ENCODE measurements around the gene RUNDC1. TPM values are rescaled to one million over a fixed set of nuclear protein-coding genes. Genes with fewer than 3 reads are reported as not detected.
A peak's percentile ranks its signal among the peaks of the same experiment; 100 is the strongest.

RUNDC1 gene
- total RNA-seq (10 to 100 TPM in 5 of 7 donors, 1 to 10 TPM in 2; 8.2 to 19.4 (median 13.3) TPM), polyA plus RNA-seq (10 to 100 TPM in 1 of 2 donors, 1 to 10 TPM in 1; 6.1 to 12.1 TPM)
- long read RNA-seq, donor 1, partial matches to known transcripts: 10 of 23 reads
- long read RNA-seq, donor 1, other reads (novel, unspliced or antisense): 13 of 23 reads
- long read RNA-seq, donor 2, transcript RUNDC1-201 (5 exons, 3,828 nt): major isoform, 8 of 18 reads
- long read RNA-seq, donor 2, partial matches to known transcripts: 6 of 18 reads
- long read RNA-seq, donor 2, other reads (novel, unspliced or antisense): 0 of 18 reads
- long read RNA-seq, donor 3, transcript RUNDC1-201 (5 exons, 3,828 nt): major isoform, 29 of 40 reads
- long read RNA-seq, donor 3, partial matches to known transcripts: 2 of 40 reads
- long read RNA-seq, donor 3, other reads (novel, unspliced or antisense): 7 of 40 reads

- TF ChIP-seq, protein P1, sequence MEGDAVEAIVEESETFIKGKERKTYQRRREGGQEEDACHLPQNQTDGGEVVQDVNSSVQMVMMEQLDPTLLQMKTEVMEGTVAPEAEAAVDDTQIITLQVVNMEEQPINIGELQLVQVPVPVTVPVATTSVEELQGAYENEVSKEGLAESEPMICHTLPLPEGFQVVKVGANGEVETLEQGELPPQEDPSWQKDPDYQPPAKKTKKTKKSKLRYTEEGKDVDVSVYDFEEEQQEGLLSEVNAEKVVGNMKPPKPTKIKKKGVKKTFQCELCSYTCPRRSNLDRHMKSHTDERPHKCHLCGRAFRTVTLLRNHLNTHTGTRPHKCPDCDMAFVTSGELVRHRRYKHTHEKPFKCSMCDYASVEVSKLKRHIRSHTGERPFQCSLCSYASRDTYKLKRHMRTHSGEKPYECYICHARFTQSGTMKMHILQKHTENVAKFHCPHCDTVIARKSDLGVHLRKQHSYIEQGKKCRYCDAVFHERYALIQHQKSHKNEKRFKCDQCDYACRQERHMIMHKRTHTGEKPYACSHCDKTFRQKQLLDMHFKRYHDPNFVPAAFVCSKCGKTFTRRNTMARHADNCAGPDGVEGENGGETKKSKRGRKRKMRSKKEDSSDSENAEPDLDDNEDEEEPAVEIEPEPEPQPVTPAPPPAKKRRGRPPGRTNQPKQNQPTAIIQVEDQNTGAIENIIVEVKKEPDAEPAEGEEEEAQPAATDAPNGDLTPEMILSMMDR (IDR thresholded peaks at IDR 0.05): no peak
- TF ChIP-seq EP300 (IDR thresholded peaks at IDR 0.05): no peak
- intact Hi-C loops (cut with DNase I): no loop called here
- no peaks in the 10 kb centered on the region for H3K27me3 ChIP-seq
- peak within 1 kb of the TSS; percentile 79 for H3K4me3 ChIP-seq
- peaks cover 7% of the 10 kb centered on the region for H3K4me1 ChIP-seq (ENCODE audit: insufficient read depth)
- WGBS, 3 donors: 0 to 1% (median 0%) methylated on average over 39 of the region's 39 CpGs
- peak; percentile 87 to 92 (median 90) for DNase-seq
- no peaks in the 10 kb centered on the region for H3K9me3 ChIP-seq
- H3K27ac ChIP-seq: peak within 1 kb of the TSS in 1 of 2 donors; percentile 46
- H3K36me3 ChIP-seq: no peaks in the 10 kb centered on the region
These were observed at the start of gene RUNDC1 for GRCh38 chr17:42980274-42980765. Gene RUNDC1 (plus strand): TSS chr17:42980565. CDS start chr17:42980577, 12 bp downstream.

GRCh38 chr17:42937712-42938596 lies 42.4 kb upstream of the RUNDC1 start:
- no peaks in the 10 kb centered on the region for H3K27me3 ChIP-seq
- DNase-seq: peak; percentile 22 to 57 (median 48)

GRCh38 chr17:42944211-42944610 lies 36.2 kb upstream of the RUNDC1 start:
- TF ChIP-seq, protein P1 (IDR thresholded peaks at IDR 0.05): no peak
- no peak for TF ChIP-seq POLR2A (IDR thresholded peaks at IDR 0.05)
- TF ChIP-seq EP300 (IDR thresholded peaks at IDR 0.05): no peak
- H3K4me3 ChIP-seq: no peak overlapping the region
- H3K4me1 ChIP-seq (ENCODE audit: insufficient read depth): no peaks in the 10 kb centered on the region
- intact Hi-C loops (cut with DNase I): loop anchor here in 1 of 4 donors (10.0 kb wide), 1 partner anchor 219 kb away; no protein-coding TSS in a partner anchor
- H3K27ac ChIP-seq: no peak overlapping the region
- H3K27me3 ChIP-seq: no peaks in the 10 kb centered on the region
- WGBS, 3 donors: 28 to 43% (median 43%) methylated on average over 3 of the region's 3 CpGs
- no peaks in the 10 kb centered on the region for H3K36me3 ChIP-seq
- no peaks in the 10 kb centered on the region for H3K9me3 ChIP-seq
- DNase-seq: no peak

More at GRCh38 chr17:42937712-42938596, 42.4 kb upstream of the RUNDC1 start:
- intact Hi-C loops (cut with DNase I): loop anchor here in 3 of 4 donors (5.0 kb wide), 2 partner anchors 91 to 96 kb away; partner anchors contain the start of gene AOC2 (in 1 of the 3)
- Histone ChIP-seq H3K4me3 (no peak overlapping the region), H3K9me3 (no peaks in the 10 kb centered on the region), H3K27ac (no peak overlapping the region), H3K36me3 (no peaks in the 10 kb centered on the region), H3K4me1 (ENCODE audit: insufficient read depth) (no peaks in the 10 kb centered on the region)
- WGBS, 3 donors: 13 to 16% (median 16%) methylated on average over 9 of the region's 9 CpGs
- no peak for TF ChIP-seq EP300 (IDR thresholded peaks at IDR 0.05)
- TF ChIP-seq, protein P1 (IDR thresholded peaks at IDR 0.05): peak; percentile 23 to 60 (median 42)

GRCh38 chr17:42946812-42947211 lies 33.6 kb upstream of the RUNDC1 start:
- Histone ChIP-seq H3K36me3 (no peaks in the 10 kb centered on the region), H3K4me3 (no peak overlapping the region), H3K4me1 (ENCODE audit: insufficient read depth) (no peaks in the 10 kb centered on the region), H3K9me3 (no peaks in the 10 kb centered on the region), H3K27me3 (no peaks in the 10 kb centered on the region), H3K27ac (no peak overlapping the region)
- 83 to 93% (median 90%) methylated on average over 1 of the region's 1 CpG for WGBS, 3 donors
- intact Hi-C loops (cut with DNase I): loop anchor here in 1 of 4 donors (10.0 kb wide), 1 partner anchor 222 kb away; no protein-coding TSS in a partner anchor
- TF ChIP-seq POLR2A (IDR thresholded peaks at IDR 0.05) (no peak), EP300 (IDR thresholded peaks at IDR 0.05) (no peak)
- TF ChIP-seq, protein P1 (IDR thresholded peaks at IDR 0.05): no peak
- DNase-seq: no peak
